DND-41 (cell line): Measurements from ENCODE around the gene HEG1.

Experiments
- CTCF ChIP-seq: IDR thresholded peaks from 2 replicates; pipeline ENCODE4 v1.5.1; 2012; ENCODE audit warnings: borderline replicate concordance, low read length, moderate library complexity, mild to moderate bottlenecking; ENCODE audit not compliant: poor library complexity, severe bottlenecking; ENCODE audit errors: extremely low read depth
- EZH2 ChIP-seq: IDR thresholded peaks from 3 replicates; pipeline ENCODE4 v1.6.1; 2012; ENCODE audit warnings: borderline replicate concordance, low read depth, mild to moderate bottlenecking, moderate library complexity, low read length, inconsistent platforms; ENCODE audit not compliant: severe bottlenecking

- TF ChIP-seq CTCF (no peak), EZH2 (no peak)
Measured at GRCh38 chr3:125077864-125078263, 22.1 kb upstream of the HEG1 start.
